Measurements from ENCODE around the gene AGO4. TPM values are rescaled to one million over a fixed set of nuclear protein-coding genes. Genes with fewer than 3 reads are reported as not detected.

Gene AGO4
- total RNA-seq, 3 donors from 2014 or later, result 20.0 to 27.4 (median 22.4) TPM

- peaks cover 6% of the 10 kb centered on the region for H3K36me3 ChIP-seq
- TF ChIP-seq POLR2A (IDR thresholded peaks at IDR 0.05), result no peak
- no peak for TF ChIP-seq POLR2AphosphoS5 (IDR thresholded peaks at IDR 0.05)
- no peak for TF ChIP-seq CTCF (IDR thresholded peaks at IDR 0.05)
Observed at GRCh38 chr1:35894183-35894582, 86.4 kb downstream of the AGO4 start.

GRCh38 chr1:35894656-35895055 is 86.8 kb downstream of the AGO4 start:
- Histone ChIP-seq H3K9me3 (no peaks in the 10 kb centered on the region), H3K27ac (no peak overlapping the region), H3K36me3 (peaks cover 6% of the 10 kb centered on the region), H3K4me3 (no peak overlapping the region), H3K27me3 (no peaks in the 10 kb centered on the region), H3K4me1 (no peaks in the 10 kb centered on the region)
- intact Hi-C loops (cut with DNase I; ENCODE audit: low total_unique reads), result no loop called here
- TF ChIP-seq POLR2A (IDR thresholded peaks at IDR 0.05) (no peak), CTCF (IDR thresholded peaks at IDR 0.05) (no peak), POLR2AphosphoS5 (IDR thresholded peaks at IDR 0.05) (no peak)
- no peak for DNase-seq (ENCODE audit: low spot score in 2 of 2)

More at GRCh38 chr1:35894183-35894582, 86.4 kb downstream of the AGO4 start:
- DNase-seq (ENCODE audit: low spot score in 2 of 2), result no peak
- Histone ChIP-seq H3K4me3 (no peak overlapping the region), H3K27ac (no peak overlapping the region), H3K4me1 (no peaks in the 10 kb centered on the region), H3K27me3 (no peaks in the 10 kb centered on the region), H3K9me3 (no peaks in the 10 kb centered on the region)
- intact Hi-C loops (cut with DNase I; ENCODE audit: low total_unique reads), result no loop called here

- peaks cover 6% of the 10 kb centered on the region for H3K36me3 ChIP-seq
- H3K27ac ChIP-seq, result no peak overlapping the region
- H3K27me3 ChIP-seq, result no peaks in the 10 kb centered on the region
- intact Hi-C loops (cut with DNase I; ENCODE audit: low total_unique reads), result no loop called here
- TF ChIP-seq CTCF (IDR thresholded peaks at IDR 0.05), result no peak
- TF ChIP-seq POLR2AphosphoS5 (IDR thresholded peaks at IDR 0.05), result no peak
- TF ChIP-seq POLR2A (IDR thresholded peaks at IDR 0.05), result no peak
- no peaks in the 10 kb centered on the region for H3K4me1 ChIP-seq
- H3K9me3 ChIP-seq, result no peaks in the 10 kb centered on the region
- DNase-seq (ENCODE audit: low spot score in 2 of 2), result no peak
- H3K4me3 ChIP-seq, result no peak overlapping the region
Observed at GRCh38 chr1:35899941-35900340, 92.1 kb downstream of the AGO4 start.

GRCh38 chr1:35901235-35901634 is 93.4 kb downstream of the AGO4 start:
- H3K4me3 ChIP-seq, result no peak overlapping the region
- intact Hi-C loops (cut with DNase I; ENCODE audit: low total_unique reads), result no loop called here
- peaks cover 6% of the 10 kb centered on the region for H3K36me3 ChIP-seq
- no peaks in the 10 kb centered on the region for H3K27me3 ChIP-seq
- TF ChIP-seq POLR2A (IDR thresholded peaks at IDR 0.05), result no peak
- no peak for TF ChIP-seq POLR2AphosphoS5 (IDR thresholded peaks at IDR 0.05)
- TF ChIP-seq CTCF (IDR thresholded peaks at IDR 0.05), result no peak
- no peaks in the 10 kb centered on the region for H3K4me1 ChIP-seq
- H3K27ac ChIP-seq, result no peak overlapping the region
- no peaks in the 10 kb centered on the region for H3K9me3 ChIP-seq
- DNase-seq (ENCODE audit: low spot score in 2 of 2), result no peak

- intact Hi-C loops (cut with DNase I; ENCODE audit: low total_unique reads), result no loop called here
- no peak for DNase-seq (ENCODE audit: low spot score in 2 of 2)
- Histone ChIP-seq H3K27me3 (no peaks in the 10 kb centered on the region), H3K4me3 (no peak overlapping the region), H3K36me3 (peaks cover 11% of the 10 kb centered on the region), H3K27ac (no peak overlapping the region), H3K9me3 (no peaks in the 10 kb centered on the region), H3K4me1 (no peaks in the 10 kb centered on the region)
- no peak for TF ChIP-seq CTCF (IDR thresholded peaks at IDR 0.05)
- TF ChIP-seq POLR2A (IDR thresholded peaks at IDR 0.05), result no peak
Observed at GRCh38 chr1:35902671-35903070, 94.9 kb downstream of the AGO4 start.

Other genes starting within 250 kb of the AGO4 start
- gene TFAP2E, start 234.7 kb upstream of the AGO4 start, total RNA-seq, result 1 to 10 TPM in 1 of 3 donors, under 1 TPM in 2; 0.44 to 2.6 (median 0.64) TPM
- gene PSMB2, start 166.5 kb upstream of the AGO4 start, total RNA-seq, result 10 to 100 TPM; 26.7 to 31.8 (median 31.5) TPM
- 10 to 100 TPM in 2 of 3 donors, 1 to 10 TPM in 1; 8.2 to 16.0 (median 13.1) TPM for gene C1orf216, start 89.1 kb upstream of the AGO4 start, total RNA-seq
- under 1 TPM; 0.15 to 0.48 (median 0.33) TPM for gene CLSPN, start 38.0 kb upstream of the AGO4 start, total RNA-seq
- gene AGO1, start 75.2 kb downstream of the AGO4 start, total RNA-seq, result 10 to 100 TPM; 22.3 to 26.1 (median 23.4) TPM
- 10 to 100 TPM; 28.2 TPM for gene AGO3, start 123.1 kb downstream of the AGO4 start, total RNA-seq